Liver (tissue), 9 donors: ENCODE results near the gene CBFA2T3. TPM values are rescaled to one million over a fixed set of nuclear protein-coding genes. Genes with fewer than 3 reads are reported as not detected.

ENCODE experiments used
- DNase-seq: peaks from one replicate; pipeline ENCODE4 v3.0.0-alpha.2; 2017; ENCODE audit warnings: low spot score
- H3K27ac ChIP-seq, 2 donors: one replicate each; pipeline ENCODE4 v1.7.0; 2013; ENCODE audit warnings: inconsistent platforms in 2 of 2, low read length in 2 of 2, control low read depth in 1 of 2, low read depth in 1 of 2, mild to moderate bottlenecking in 1 of 2
- H3K27me3 ChIP-seq, 4 donors: one replicate each; pipeline versions ENCODE4 v1.6.1 to v1.7.0; 2013; ENCODE audit warnings: low read length in 3 of 4, inconsistent platforms in 1 of 4, mild to moderate bottlenecking in 1 of 4, moderate library complexity in 1 of 4; ENCODE audit not compliant: control insufficient read depth in 4 of 4, insufficient read depth in 4 of 4
- H3K36me3 ChIP-seq, 4 donors: one replicate each; pipeline versions ENCODE4 v1.6.1 to v1.7.0; 2013; ENCODE audit warnings: low read length in 3 of 4, mild to moderate bottlenecking in 3 of 4, low read depth in 1 of 4, moderate library complexity in 1 of 4; ENCODE audit not compliant: control insufficient read depth in 4 of 4, insufficient read depth in 3 of 4
- H3K4me1 ChIP-seq, 4 donors: one replicate each; pipeline versions ENCODE4 v1.6.1 to v1.7.0; 2013; ENCODE audit warnings: low read length in 3 of 4, mild to moderate bottlenecking in 3 of 4, moderate library complexity in 1 of 4; ENCODE audit not compliant: control insufficient read depth in 4 of 4, insufficient read depth in 4 of 4
- H3K4me3 ChIP-seq, 3 donors: one replicate each; pipeline versions ENCODE4 v1.6.1 to v1.7.0; 2013; ENCODE audit warnings: low read length in 3 of 3, control low read depth in 1 of 3, low read depth in 1 of 3, mild to moderate bottlenecking in 1 of 3
- H3K9ac ChIP-seq, 2 donors: one replicate each; pipeline ENCODE4 v1.7.0; 2013; ENCODE audit warnings: low read length in 2 of 2, mild to moderate bottlenecking in 2 of 2, moderate library complexity in 2 of 2, control low read depth in 1 of 2, low read depth in 1 of 2
- H3K9me3 ChIP-seq, 4 donors: one replicate each; pipeline versions ENCODE4 v1.6.1 to v1.7.0; 2013; ENCODE audit warnings: low read length in 3 of 4; ENCODE audit not compliant: control insufficient read depth in 4 of 4
- ATF3 ChIP-seq: IDR thresholded peaks from 2 replicates; pipeline ENCODE4 v1.6.1; 2016; ENCODE audit warnings: antibody characterized with exemption
- CTCF ChIP-seq: fragments of 150-350 bp; IDR thresholded peaks from 2 replicates; pipeline ENCODE4 v1.5.1; 2017; ENCODE audit warnings: improper control_type of control experiment, low read depth, low read length; ENCODE audit not compliant: missing input control
- EGR1 ChIP-seq, 2 donors: IDR thresholded peaks; 2 replicates each; pipeline ENCODE4 v1.6.1; 2016 to 2018; ENCODE audit warnings: antibody characterized with exemption in 2 of 2, low read depth in 2 of 2
- FOXA1 ChIP-seq: IDR thresholded peaks from 2 replicates; pipeline ENCODE4 v1.6.1; 2016; ENCODE audit warnings: antibody characterized with exemption
- GABPA ChIP-seq, 2 donors: IDR thresholded peaks in 1 of 2; conservative IDR thresholded peaks in 1 of 2; 2 replicates each; pipeline ENCODE4 v1.6.1; 2016; ENCODE audit warnings: antibody characterized with exemption in 2 of 2, mild to moderate bottlenecking in 1 of 2, moderate library complexity in 1 of 2
- HNF4A ChIP-seq, 2 donors: conservative IDR thresholded peaks; 2 replicates each; pipeline ENCODE4 v1.6.1; 2016; ENCODE audit warnings: antibody characterized with exemption in 2 of 2, mild to moderate bottlenecking in 2 of 2
- HNF4G ChIP-seq: IDR thresholded peaks from 2 replicates; pipeline ENCODE4 v1.6.1; 2016; ENCODE audit warnings: antibody characterized with exemption
- MAX ChIP-seq: IDR thresholded peaks from 2 replicates; pipeline ENCODE4 v1.6.1; 2016; ENCODE audit warnings: antibody characterized with exemption
- NR2F2 ChIP-seq: IDR thresholded peaks from 2 replicates; pipeline ENCODE4 v1.6.1; 2016; ENCODE audit warnings: antibody characterized with exemption
- RAD21 ChIP-seq, 2 donors: IDR thresholded peaks; 2 replicates each; pipeline ENCODE4 v1.6.1; 2016; ENCODE audit warnings: antibody characterized with exemption in 2 of 2, mild to moderate bottlenecking in 2 of 2
- RXRA ChIP-seq, 2 donors: IDR thresholded peaks; 2 replicates each; pipeline ENCODE4 v1.6.1; 2017 to 2018; ENCODE audit warnings: antibody characterized with exemption in 2 of 2, mild to moderate bottlenecking in 1 of 2
- TAF1 ChIP-seq: conservative IDR thresholded peaks from 2 replicates; pipeline ENCODE4 v1.6.1; 2016; ENCODE audit warnings: antibody characterized with exemption, mild to moderate bottlenecking
- WGBS: extraction: QIAGEN DNeasy Blood & Tissue Kit; methylation state at CpG from one replicate; pipeline ENCODE4 v1.1.7; 2013; 5-methylcytosine and 5-hydroxymethylcytosine counted together
- polyA plus RNA-seq, 2 donors: library from polyadenylated mRNA; stranded (reverse) in 1 of 2; unstranded in 1 of 2; fragments of 200-250 nt in 1 of 2; fragments of >200 nt in 1 of 2; fragmentation: Nextera tagmentation in 1 of 2; extraction: Ambion mirVana in 1 of 2; gene quantifications; one replicate each; pipeline versions ENCODE4 v1.2.1 to v1.2.3, GENCODE V29; 2013 to 2015
- total RNA-seq, 2 donors: library from RNA; depleted of rRNA; stranded (reverse); fragments of >200 nt; gene quantifications; one replicate each; pipeline ENCODE4 v1.2.3, GENCODE V29; 2014
- donor health status: healthy.
- donor health status: healthy.
- donor health status: healthy.
- donor health status: healthy.
- donor health status: healthy.

Gene CBFA2T3
- total and polyA plus RNA-seq, 4 donors: 1.4 to 4.5 (median 3.1) TPM

GRCh38 chr16:89001117-89002027 is 24.4 kb upstream of the CBFA2T3 start:
- H3K9me3 ChIP-seq: peaks cover 8 to 26% (median 13%) of the 10 kb centered on the region in 4 donors
- H3K36me3 ChIP-seq: no peaks in the 10 kb centered on the region
- TF ChIP-seq TAF1: no peak
- TF ChIP-seq FOXA1: no peak
- no peak for TF ChIP-seq RAD21 (IDR thresholded peaks at IDR 0.05)
- no peak for TF ChIP-seq HNF4G
- no peak for TF ChIP-seq MAX
- TF ChIP-seq RXRA (IDR thresholded peaks at IDR 0.05): no peak
- no peak for TF ChIP-seq ATF3
- no peak for TF ChIP-seq GABPA (IDR thresholded peaks at IDR 0.05 in 1 of 2, conservative IDR thresholded peaks at IDR 0.05 in 1 of 2)
- peaks cover 0 to 7% (median 3%) of the 10 kb centered on the region in 4 donors for H3K4me1 ChIP-seq
- H3K27ac ChIP-seq: no peak overlapping the region
- no peak overlapping the region for H3K4me3 ChIP-seq
- H3K9ac ChIP-seq: no peak overlapping the region
- H3K27me3 ChIP-seq: peaks cover 0 to 3% (median 0%) of the 10 kb centered on the region in 4 donors
- no peak for DNase-seq
- 63% methylated on average over 30 of the region's 30 CpGs for WGBS

- Histone ChIP-seq H3K36me3 (no peaks in the 10 kb centered on the region), H3K9me3 (peaks cover 8 to 26% (median 13%) of the 10 kb centered on the region in 4 donors), H3K4me1 (peaks cover 0 to 7% (median 3%) of the 10 kb centered on the region in 4 donors), H3K9ac (no peak overlapping the region), H3K4me3 (no peak overlapping the region), H3K27ac (no peak overlapping the region), H3K27me3 (peaks cover 0 to 3% (median 0%) of the 10 kb centered on the region in 4 donors)
- DNase-seq: no peak
- TF ChIP-seq EGR1 (IDR thresholded peaks at IDR 0.05; ENCODE audit: low read depth in 2 of 2): no peak
- TF ChIP-seq TAF1: no peak
- TF ChIP-seq GABPA (IDR thresholded peaks at IDR 0.05 in 1 of 2, conservative IDR thresholded peaks at IDR 0.05 in 1 of 2): no peak
- no peak for TF ChIP-seq NR2F2
- no peak for TF ChIP-seq RXRA (IDR thresholded peaks at IDR 0.05)
- TF ChIP-seq HNF4A (conservative IDR thresholded peaks at IDR 0.05): no peak
- no peak for TF ChIP-seq CTCF
- 79% methylated on average over 36 of the region's 36 CpGs for WGBS
Measured at GRCh38 chr16:89000207-89000959, 23.4 kb upstream of the CBFA2T3 start.
